ENCODE data around the gene MRPL43.

Gene MRPL43

GRCh38 chr10:101028446-101029337 lies 41.4 kb upstream of the MRPL43 start:
- H3K4me3 ChIP-seq (ENCODE audit: low read depth, low read length) = no peak overlapping the region
- no peak for TF ChIP-seq CTCF (IDR thresholded peaks at IDR 0.05; ENCODE audit: low read depth, low read length)
- no peak for DNase-seq (ENCODE audit: low read depth, low spot score)
- in situ Hi-C loops (cut with HindIII; ENCODE audit: low sequenced_read_pairs) = no loop called here

DNA sequence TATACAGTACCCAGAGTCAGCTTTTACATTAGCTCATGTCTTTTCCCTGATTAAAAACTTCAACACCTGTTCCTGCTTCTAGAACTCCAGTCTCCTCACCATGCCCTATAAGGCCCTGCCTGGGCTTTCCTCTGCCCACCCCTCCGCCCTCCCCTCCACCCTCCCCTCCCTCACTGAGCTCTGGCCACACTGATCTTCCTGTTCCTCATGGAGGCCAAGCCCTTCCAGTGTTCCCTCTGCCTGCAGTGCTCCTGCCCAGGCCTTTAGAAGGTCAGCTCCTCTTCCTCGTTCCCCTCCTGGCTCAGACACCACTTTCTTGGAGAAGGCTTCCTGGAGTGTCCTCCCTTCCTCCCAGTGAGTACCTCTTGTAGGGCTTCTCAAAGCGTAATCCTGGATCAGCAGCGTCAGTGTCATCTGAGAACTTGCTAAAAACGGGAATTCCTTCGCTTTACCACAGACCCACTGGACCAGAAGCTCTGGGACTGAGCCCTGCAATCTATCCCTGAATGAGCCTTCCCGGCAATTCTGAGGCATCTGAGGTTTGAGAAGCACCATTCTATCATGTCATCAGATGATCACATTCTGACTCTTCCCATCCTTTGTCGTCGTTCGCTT lies 39.9 kb upstream of the MRPL43 start:
- in situ Hi-C loops (cut with HindIII; ENCODE audit: low sequenced_read_pairs) = no loop called here
- TF ChIP-seq CTCF (IDR thresholded peaks at IDR 0.05; ENCODE audit: low read depth, low read length) = no peak
- H3K4me3 ChIP-seq (ENCODE audit: low read depth, low read length) = no peak overlapping the region
- no peak for DNase-seq (ENCODE audit: low read depth, low spot score)

GRCh38 chr10:101022967-101023705 lies 35.8 kb upstream of the MRPL43 start:
- no peak overlapping the region for H3K4me3 ChIP-seq (ENCODE audit: low read depth, low read length)
- in situ Hi-C loops (cut with HindIII; ENCODE audit: low sequenced_read_pairs) = no loop called here
- DNase-seq (ENCODE audit: low read depth, low spot score) = no peak
- TF ChIP-seq CTCF (IDR thresholded peaks at IDR 0.05; ENCODE audit: low read depth, low read length) = no peak

DNA sequence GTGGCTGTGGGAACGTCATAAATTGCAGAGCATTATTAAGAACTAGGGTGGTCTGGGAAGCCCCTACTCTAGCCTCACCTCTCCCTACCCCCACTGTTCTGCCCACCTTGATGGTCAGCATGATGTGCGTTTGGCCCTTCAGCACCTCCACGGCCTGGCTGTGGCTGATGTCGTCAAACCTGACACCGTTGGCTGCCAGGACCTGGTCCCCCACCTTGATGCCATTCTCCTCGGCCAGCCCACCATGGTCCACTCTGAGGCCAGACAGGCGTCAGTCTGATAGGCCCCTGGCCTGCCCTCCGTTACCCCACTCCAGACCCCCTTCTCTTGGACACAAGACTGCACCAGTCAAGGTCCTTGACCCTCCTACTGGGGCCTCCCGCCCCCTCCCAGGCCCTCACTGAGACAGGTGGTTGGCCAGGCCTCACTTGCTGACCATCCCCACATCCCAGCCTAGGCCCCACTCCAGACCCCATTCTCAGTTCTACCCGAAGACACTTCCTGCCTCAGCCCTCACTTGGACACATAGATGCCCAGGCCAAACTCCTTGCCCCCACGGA lies 34.5 kb upstream of the MRPL43 start:
- DNase-seq (ENCODE audit: low read depth, low spot score) = no peak
- no peak overlapping the region for H3K4me3 ChIP-seq (ENCODE audit: low read depth, low read length)
- in situ Hi-C loops (cut with HindIII; ENCODE audit: low sequenced_read_pairs) = no loop called here
- no peak for TF ChIP-seq CTCF (IDR thresholded peaks at IDR 0.05; ENCODE audit: low read depth, low read length)

DNA sequence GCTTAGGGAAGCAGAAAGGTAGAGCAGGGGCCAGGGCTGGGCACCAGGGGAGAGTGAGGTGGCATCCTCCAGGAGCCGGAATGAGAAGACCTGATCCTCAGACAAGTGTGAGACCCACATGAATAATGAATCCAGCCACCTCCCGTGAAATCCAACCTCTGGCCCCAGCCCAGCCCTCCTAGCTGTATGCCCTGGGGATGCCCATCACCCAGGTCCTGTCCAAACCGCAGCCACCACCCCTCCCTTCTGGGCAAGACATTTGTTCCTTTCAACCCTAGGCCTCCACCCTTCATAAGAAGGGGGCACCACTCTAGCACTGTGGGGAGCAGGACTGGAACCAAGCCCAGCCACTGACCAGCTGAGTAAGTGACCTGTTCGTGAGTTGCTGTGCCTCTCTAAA lies 33.9 kb upstream of the MRPL43 start:
- no peak for DNase-seq (ENCODE audit: low read depth, low spot score)
- no peak for TF ChIP-seq CTCF (IDR thresholded peaks at IDR 0.05; ENCODE audit: low read depth, low read length)
- no peak overlapping the region for H3K4me3 ChIP-seq (ENCODE audit: low read depth, low read length)
- in situ Hi-C loops (cut with HindIII; ENCODE audit: low sequenced_read_pairs) = no loop called here

- no peak overlapping the region for H3K4me3 ChIP-seq (ENCODE audit: low read depth, low read length)
- DNase-seq (ENCODE audit: low read depth, low spot score) = no peak
Measured at GRCh38 chr10:101020427-101021075, 33.3 kb upstream of the MRPL43 start.

More at GRCh38 chr10:101020427-101021075, 33.3 kb upstream of the MRPL43 start:
- TF ChIP-seq CTCF (IDR thresholded peaks at IDR 0.05; ENCODE audit: low read depth, low read length) = no peak
- in situ Hi-C loops (cut with HindIII; ENCODE audit: low sequenced_read_pairs) = no loop called here

Measured in astrocyte of the spinal cord (primary cell).